MM.1S (cell line): ENCODE measurements around the gene CDKN2AIP.

Experiments used
- DNase-seq: peaks from one replicate; pipeline ENCODE4 v3.0.0-alpha.2; 2015
- H2AFZ ChIP-seq: fragments of 300-600 bp; sonication (generic); 2 replicates; pipeline ENCODE4 v1.6.0; 2016; ENCODE audit warnings: antibody characterized with exemption, low read length
- H3F3A ChIP-seq: fragments of 300-600 bp; sonication (generic); 2 replicates; pipeline ENCODE4 v1.6.1; 2016; ENCODE audit warnings: mild to moderate bottlenecking, antibody characterized with exemption, low read length, moderate library complexity, mixed read lengths; ENCODE audit not compliant: insufficient read depth
- H3K27ac ChIP-seq: fragments of 300-600 bp; sonication (generic); 2 replicates; pipeline ENCODE4 v1.5.1; 2016; ENCODE audit warnings: mild to moderate bottlenecking, low read length
- H3K27me3 ChIP-seq: fragments of 300-600 bp; sonication (generic); replicated peaks from 2 replicates; pipeline ENCODE4 v1.6.0; 2016; ENCODE audit warnings: low read length; ENCODE audit not compliant: insufficient read depth
- H3K36me3 ChIP-seq: fragments of 300-600 bp; sonication (generic); replicated peaks from 2 replicates; pipeline ENCODE4 v1.6.1; 2016; ENCODE audit warnings: mild to moderate bottlenecking, low read length, mixed read lengths; ENCODE audit not compliant: insufficient read depth
- H3K4me1 ChIP-seq: fragments of 300-600 bp; sonication (generic); 2 replicates; pipeline ENCODE4 v1.6.1; 2016; ENCODE audit warnings: low read length, mixed read lengths
- H3K4me2 ChIP-seq: fragments of 300-600 bp; sonication (generic); 2 replicates; pipeline ENCODE4 v1.6.0; 2016; ENCODE audit warnings: low read depth, low read length
- H3K4me3 ChIP-seq: fragments of 300-600 bp; sonication (generic); 2 replicates; pipeline ENCODE4 v1.5.1; 2016; ENCODE audit warnings: low read length, mixed read lengths
- H3K79me2 ChIP-seq: fragments of 300-600 bp; sonication (generic); 2 replicates; pipeline ENCODE4 v1.6.1; 2016; ENCODE audit warnings: mixed run types, low read length, mixed read lengths
- H3K9ac ChIP-seq: fragments of 300-600 bp; sonication (generic); 2 replicates; pipeline ENCODE4 v1.6.1; 2016; ENCODE audit warnings: low read length, mixed read lengths
- H3K9me2 ChIP-seq: fragments of 300-600 bp; sonication (generic); replicated peaks from 2 replicates; pipeline ENCODE4 v1.6.1; 2016; ENCODE audit warnings: mild to moderate bottlenecking, low read length, mixed read lengths; ENCODE audit not compliant: insufficient read depth
- H3K9me3 ChIP-seq: fragments of 300-600 bp; sonication (generic); replicated peaks from 2 replicates; pipeline ENCODE4 v1.6.1; 2016; ENCODE audit warnings: mild to moderate bottlenecking, low read length, mixed read lengths; ENCODE audit not compliant: insufficient read depth
- H4K20me1 ChIP-seq: fragments of 300-600 bp; sonication (generic); 2 replicates; pipeline ENCODE4 v1.6.1; 2016; ENCODE audit warnings: mild to moderate bottlenecking, low read length, moderate library complexity, mixed read lengths; ENCODE audit not compliant: insufficient read depth
- EZH2 ChIP-seq: fragments of 300-600 bp; sonication (generic); optimal IDR thresholded peaks from 2 replicates; pipeline ENCODE3; 2017; ENCODE audit warnings: low read depth, mild to moderate bottlenecking, antibody characterized with exemption, low read length, mixed read lengths
- EZH2phosphoT487 ChIP-seq: fragments of 300-600 bp; sonication (generic); IDR thresholded peaks from 2 replicates; pipeline ENCODE4 v1.6.1; 2018; ENCODE audit warnings: antibody characterized with exemption, low read length
- TF ChIP-seq, protein P1 (sequence below): fragments of 300-600 bp; sonication (generic); IDR thresholded peaks from 2 replicates; pipeline ENCODE4 v1.5.1; 2016; ENCODE audit warnings: antibody characterized with exemption, low read length, mixed read lengths

Gene CDKN2AIP, protein sequence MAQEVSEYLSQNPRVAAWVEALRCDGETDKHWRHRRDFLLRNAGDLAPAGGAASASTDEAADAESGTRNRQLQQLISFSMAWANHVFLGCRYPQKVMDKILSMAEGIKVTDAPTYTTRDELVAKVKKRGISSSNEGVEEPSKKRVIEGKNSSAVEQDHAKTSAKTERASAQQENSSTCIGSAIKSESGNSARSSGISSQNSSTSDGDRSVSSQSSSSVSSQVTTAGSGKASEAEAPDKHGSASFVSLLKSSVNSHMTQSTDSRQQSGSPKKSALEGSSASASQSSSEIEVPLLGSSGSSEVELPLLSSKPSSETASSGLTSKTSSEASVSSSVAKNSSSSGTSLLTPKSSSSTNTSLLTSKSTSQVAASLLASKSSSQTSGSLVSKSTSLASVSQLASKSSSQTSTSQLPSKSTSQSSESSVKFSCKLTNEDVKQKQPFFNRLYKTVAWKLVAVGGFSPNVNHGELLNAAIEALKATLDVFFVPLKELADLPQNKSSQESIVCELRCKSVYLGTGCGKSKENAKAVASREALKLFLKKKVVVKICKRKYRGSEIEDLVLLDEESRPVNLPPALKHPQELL

DNA sequence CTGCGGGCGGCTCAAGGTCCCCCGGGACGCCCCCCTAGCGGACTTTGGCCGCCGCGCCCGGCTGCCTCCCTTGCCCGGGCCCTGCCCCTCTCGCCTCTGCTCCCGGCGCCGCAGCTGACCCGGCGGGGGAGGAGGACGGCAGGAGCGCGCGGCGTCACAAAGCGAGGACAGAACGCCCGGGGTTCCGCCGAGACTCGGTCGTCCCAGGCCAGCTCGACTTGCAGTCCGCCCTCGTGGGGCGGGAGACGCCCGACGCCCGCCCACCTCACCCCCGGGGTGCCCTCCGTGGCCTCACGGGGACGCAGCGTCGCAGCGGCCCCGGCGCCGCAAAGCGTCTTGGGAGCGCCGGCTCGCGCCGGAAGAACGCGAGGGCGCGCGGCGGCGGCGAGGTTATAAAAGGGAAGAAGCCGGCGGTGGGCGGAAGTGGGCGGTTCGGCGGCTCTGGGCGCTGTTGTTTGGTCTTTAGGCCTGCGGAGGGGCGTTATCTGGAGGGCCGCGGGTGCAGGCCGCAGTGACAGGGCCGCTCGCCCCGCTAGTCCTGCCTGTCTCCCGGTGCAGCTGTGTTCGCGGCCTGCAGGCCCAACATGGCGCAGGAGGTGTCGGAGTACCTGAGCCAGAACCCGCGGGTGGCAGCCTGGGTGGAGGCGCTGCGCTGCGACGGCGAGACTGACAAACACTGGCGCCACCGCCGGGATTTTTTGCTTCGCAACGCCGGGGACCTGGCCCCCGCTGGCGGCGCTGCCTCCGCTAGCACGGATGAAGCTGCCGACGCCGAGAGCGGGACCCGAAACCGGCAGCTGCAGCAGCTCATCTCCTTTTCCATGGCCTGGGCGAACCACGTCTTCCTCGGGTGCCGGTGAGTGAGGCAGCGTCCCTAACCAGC is at the start of gene CDKN2AIP:
TSS of gene CDKN2AIP (plus strand) at position 423 of the 883 bp plus-strand sequence. CDS start at position 585, 162 bp downstream.
- peaks cover 37% of the 10 kb centered on the region for H3K79me2 ChIP-seq
- peaks cover 35% of the 10 kb centered on the region for H3K36me3 ChIP-seq
- DNase-seq: peak; percentile 97

DNA sequence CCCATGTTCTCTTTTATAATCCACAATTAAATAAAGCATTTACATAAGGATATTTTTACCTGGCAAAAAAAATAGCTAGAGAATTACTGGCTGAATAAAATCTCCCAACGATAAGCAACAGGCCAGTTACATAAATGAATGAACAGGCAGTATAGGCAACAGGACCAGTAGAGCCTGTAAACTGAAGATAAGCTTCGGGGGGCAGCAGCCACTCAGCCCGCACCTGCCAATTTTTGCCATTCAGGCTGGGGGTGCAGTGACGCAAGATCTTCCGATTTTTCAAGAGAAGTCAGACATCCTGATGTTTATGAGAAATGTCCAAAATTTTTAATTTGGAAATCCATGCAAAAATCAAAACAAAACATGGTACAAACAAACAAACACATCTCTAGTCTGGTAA is 49.0 kb upstream of the CDKN2AIP start:
- no peak for DNase-seq
- no peaks in the 10 kb centered on the region for H3K36me3 ChIP-seq
- H3F3A ChIP-seq: no peaks in the 10 kb centered on the region
- no peaks in the 10 kb centered on the region for H3K9me2 ChIP-seq
- H4K20me1 ChIP-seq: no peaks in the 10 kb centered on the region
- TF ChIP-seq EZH2phosphoT487 (no peak), EZH2 (no peak)
- H3K79me2 ChIP-seq: no peaks in the 10 kb centered on the region
- H3K4me1 ChIP-seq: no peaks in the 10 kb centered on the region
- H3K27me3 ChIP-seq: no peaks in the 10 kb centered on the region
- no peak overlapping the region for H3K4me3 ChIP-seq
- H3K27ac ChIP-seq: no peak overlapping the region
- no peak overlapping the region for H3K4me2 ChIP-seq
- no peak overlapping the region for H3K9ac ChIP-seq
- H3K9me3 ChIP-seq: no peaks in the 10 kb centered on the region
- no peak overlapping the region for H2AFZ ChIP-seq

More for the DNA sequence above, at the start of gene CDKN2AIP:
- Histone ChIP-seq H3K4me3 (peak within 1 kb of the TSS; percentile 92), H3K9me3 (no peaks in the 10 kb centered on the region), H3K9me2 (no peaks in the 10 kb centered on the region), H3K4me2 (peak within 1 kb of the TSS; percentile 78), H3K27me3 (no peaks in the 10 kb centered on the region), H3K27ac (peak within 1 kb of the TSS; percentile 95), H3F3A (peaks cover 21% of the 10 kb centered on the region), H2AFZ (peak within 1 kb of the TSS; percentile 87), H3K4me1 (peaks cover 29% of the 10 kb centered on the region), H4K20me1 (no peaks in the 10 kb centered on the region), H3K9ac (peak within 1 kb of the TSS; percentile 97)
- TF ChIP-seq, protein P1, sequence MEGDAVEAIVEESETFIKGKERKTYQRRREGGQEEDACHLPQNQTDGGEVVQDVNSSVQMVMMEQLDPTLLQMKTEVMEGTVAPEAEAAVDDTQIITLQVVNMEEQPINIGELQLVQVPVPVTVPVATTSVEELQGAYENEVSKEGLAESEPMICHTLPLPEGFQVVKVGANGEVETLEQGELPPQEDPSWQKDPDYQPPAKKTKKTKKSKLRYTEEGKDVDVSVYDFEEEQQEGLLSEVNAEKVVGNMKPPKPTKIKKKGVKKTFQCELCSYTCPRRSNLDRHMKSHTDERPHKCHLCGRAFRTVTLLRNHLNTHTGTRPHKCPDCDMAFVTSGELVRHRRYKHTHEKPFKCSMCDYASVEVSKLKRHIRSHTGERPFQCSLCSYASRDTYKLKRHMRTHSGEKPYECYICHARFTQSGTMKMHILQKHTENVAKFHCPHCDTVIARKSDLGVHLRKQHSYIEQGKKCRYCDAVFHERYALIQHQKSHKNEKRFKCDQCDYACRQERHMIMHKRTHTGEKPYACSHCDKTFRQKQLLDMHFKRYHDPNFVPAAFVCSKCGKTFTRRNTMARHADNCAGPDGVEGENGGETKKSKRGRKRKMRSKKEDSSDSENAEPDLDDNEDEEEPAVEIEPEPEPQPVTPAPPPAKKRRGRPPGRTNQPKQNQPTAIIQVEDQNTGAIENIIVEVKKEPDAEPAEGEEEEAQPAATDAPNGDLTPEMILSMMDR: no peak; the same call in 1 of the 2 replicates
- TF ChIP-seq EZH2: no peak
- TF ChIP-seq EZH2phosphoT487: no peak

DNA sequence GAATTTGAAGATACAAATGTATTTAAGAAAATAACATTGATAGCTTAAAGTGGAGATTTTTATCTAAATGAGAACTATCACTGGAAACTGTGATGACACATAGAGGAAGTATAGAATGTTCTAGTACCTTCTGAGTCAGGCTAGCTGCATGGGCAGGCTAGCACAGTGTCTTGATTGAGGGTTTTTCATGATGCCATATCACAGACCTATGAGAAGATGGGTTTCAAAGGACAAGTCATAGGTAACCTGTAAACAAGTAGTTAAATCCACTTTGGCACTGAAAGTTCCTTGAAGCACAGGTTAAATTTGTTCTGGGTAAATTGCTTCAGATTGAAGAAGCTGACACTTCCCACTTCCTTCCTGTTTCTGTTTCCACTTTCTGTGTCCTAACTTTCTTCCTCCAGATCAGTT is 48.2 kb upstream of the CDKN2AIP start:
- Histone ChIP-seq H3K4me1 (no peaks in the 10 kb centered on the region), H3K4me2 (no peak overlapping the region), H2AFZ (no peak overlapping the region), H3K27ac (no peak overlapping the region), H3K79me2 (no peaks in the 10 kb centered on the region), H3K4me3 (no peak overlapping the region), H4K20me1 (no peaks in the 10 kb centered on the region), H3F3A (no peaks in the 10 kb centered on the region), H3K9me3 (no peaks in the 10 kb centered on the region), H3K27me3 (no peaks in the 10 kb centered on the region), H3K36me3 (no peaks in the 10 kb centered on the region), H3K9me2 (no peaks in the 10 kb centered on the region), H3K9ac (no peak overlapping the region)
- DNase-seq: no peak
- no peak for TF ChIP-seq EZH2phosphoT487
- TF ChIP-seq, protein P1: no peak
- no peak for TF ChIP-seq EZH2
